Measurements from ENCODE around the gene EXT2. TPM values are rescaled to one million over a fixed set of nuclear protein-coding genes. Genes with fewer than 3 reads are reported as not detected.

Gene EXT2
- total RNA-seq, 3 donors from 2014 or later = 82.1 to 108 (median 96.9) TPM

DNA sequence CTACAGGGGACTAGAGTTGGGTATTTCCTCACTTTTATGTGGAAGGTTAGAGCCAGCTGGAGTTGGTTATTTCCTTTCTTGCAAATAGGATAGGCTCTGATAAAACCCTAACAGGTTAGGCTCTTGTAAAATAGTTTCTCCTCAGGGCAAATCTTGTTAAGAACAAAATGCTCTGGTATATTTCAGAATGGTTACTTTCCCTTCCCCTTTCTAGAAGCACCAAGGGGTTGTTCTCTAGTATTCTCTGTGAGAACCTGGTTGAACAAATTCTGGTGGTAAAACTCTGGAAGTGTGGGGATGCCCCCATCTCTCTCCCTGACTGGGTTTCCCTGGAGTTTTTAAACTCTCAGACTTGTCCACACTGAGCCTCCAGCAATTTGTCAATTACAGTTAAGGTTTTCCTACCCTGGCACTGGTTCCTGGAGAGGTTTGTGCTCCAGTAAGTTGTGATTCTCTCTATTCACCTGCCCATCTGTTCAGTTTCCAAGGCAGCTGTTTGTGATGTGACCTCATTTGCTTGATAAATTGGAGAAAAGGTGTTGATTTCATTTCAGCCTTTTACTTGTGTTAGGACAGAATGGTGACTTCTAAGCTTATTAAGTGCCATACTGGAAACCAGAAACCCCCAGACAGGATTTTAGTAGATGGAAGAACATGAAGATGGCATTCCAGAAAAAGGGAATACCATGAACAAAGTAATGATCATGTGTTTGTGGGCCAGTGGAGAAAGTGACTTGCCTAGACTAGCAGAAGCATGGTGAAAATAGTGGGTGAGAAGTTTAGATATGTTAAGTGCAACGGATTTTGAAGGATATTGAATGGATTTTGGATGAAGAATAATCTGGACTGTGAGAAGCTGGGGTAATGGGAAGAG is 64.6 kb downstream of the EXT2 start:
- intact Hi-C loops (cut with DNase I; ENCODE audit: low total_unique reads) = no loop called here
- TF ChIP-seq CTCF (IDR thresholded peaks at IDR 0.05) = no peak
- Histone ChIP-seq H3K27ac (no peak overlapping the region), H3K9me3 (peaks cover 5 to 6% of the 10 kb centered on the region in 2 donors), H3K4me1 (no peaks in the 10 kb centered on the region), H3K27me3 (no peaks in the 10 kb centered on the region), H3K4me3 (no peak overlapping the region), H3K36me3 (no peaks in the 10 kb centered on the region)
- no peak for DNase-seq (ENCODE audit: low spot score in 2 of 2)

DNA sequence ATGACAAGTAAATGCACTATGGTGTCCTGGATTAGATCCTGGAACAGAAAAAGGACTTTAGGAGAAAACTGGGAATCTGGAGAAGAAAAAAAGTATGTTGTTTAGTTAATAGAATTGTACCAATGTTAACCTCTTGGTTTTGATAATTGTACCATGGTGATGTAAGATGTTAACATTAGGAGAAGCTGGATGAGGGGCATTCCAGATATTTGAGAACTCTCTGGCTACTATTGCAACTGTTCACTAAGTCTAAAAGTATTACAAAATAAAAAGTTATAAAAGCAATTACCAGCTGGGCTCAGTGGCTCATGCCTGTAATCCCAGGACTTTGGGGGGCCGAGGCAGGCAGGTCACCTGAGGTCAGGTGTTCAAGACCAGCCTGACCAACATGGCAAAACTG is 66.5 kb downstream of the EXT2 start:
- H3K4me3 ChIP-seq = no peak overlapping the region
- intact Hi-C loops (cut with DNase I; ENCODE audit: low total_unique reads) = no loop called here
- no peaks in the 10 kb centered on the region for H3K4me1 ChIP-seq
- no peaks in the 10 kb centered on the region for H3K27me3 ChIP-seq
- H3K27ac ChIP-seq = no peak overlapping the region
- no peaks in the 10 kb centered on the region for H3K36me3 ChIP-seq
- no peak for DNase-seq (ENCODE audit: low spot score in 2 of 2)
- TF ChIP-seq CTCF (IDR thresholded peaks at IDR 0.05) (no peak), POLR2A (IDR thresholded peaks at IDR 0.05) (no peak), POLR2AphosphoS5 (IDR thresholded peaks at IDR 0.05) (no peak)
- peaks cover 5 to 6% of the 10 kb centered on the region in 2 donors for H3K9me3 ChIP-seq

DNA sequence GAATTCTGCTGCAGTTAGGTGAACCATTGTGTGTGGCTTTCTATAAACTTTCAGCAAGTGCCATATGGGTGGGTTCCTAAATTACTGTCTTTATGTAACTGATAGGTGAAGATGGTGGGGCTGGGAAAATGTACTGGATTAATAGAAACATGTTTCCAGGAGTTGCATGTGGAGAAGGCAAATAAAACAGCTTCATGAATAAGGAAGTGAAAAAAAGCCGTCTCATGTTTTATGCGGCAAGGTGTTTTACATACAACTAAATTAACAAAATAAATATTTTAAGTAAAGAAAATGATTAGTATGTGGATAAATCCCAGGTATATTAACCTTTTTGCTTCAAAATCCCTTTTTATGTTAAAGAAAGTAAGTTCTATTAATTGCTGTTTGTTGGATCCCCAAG is 67.2 kb downstream of the EXT2 start:
- Histone ChIP-seq H3K4me1 (no peaks in the 10 kb centered on the region), H3K36me3 (no peaks in the 10 kb centered on the region), H3K4me3 (no peak overlapping the region), H3K9me3 (peaks cover 4 to 5% of the 10 kb centered on the region in 2 donors), H3K27ac (no peak overlapping the region), H3K27me3 (no peaks in the 10 kb centered on the region)
- DNase-seq (ENCODE audit: low spot score in 2 of 2) = no peak
- intact Hi-C loops (cut with DNase I; ENCODE audit: low total_unique reads) = no loop called here
- TF ChIP-seq CTCF (IDR thresholded peaks at IDR 0.05) (no peak), POLR2AphosphoS5 (IDR thresholded peaks at IDR 0.05) (no peak), POLR2A (IDR thresholded peaks at IDR 0.05) (no peak)

DNA sequence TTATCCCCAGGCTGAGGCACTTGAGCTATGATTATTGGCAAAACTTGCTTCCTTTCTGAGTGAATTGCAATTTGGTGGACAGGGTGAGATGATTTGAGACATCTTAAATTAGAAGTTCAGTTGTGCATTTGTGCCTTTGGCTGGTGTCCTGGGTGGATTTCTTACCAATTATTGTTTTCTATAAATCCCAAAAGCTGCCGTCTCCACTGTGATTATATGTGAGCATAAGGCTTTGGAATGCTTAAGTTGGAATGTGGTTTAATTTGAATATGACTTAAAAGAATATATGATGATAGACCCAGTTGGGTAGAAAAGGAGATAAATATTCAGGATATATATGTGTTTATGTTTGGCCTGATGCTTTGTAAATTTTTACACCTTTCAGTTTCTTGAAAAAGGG is 70.0 kb downstream of the EXT2 start:
- TF ChIP-seq CTCF (IDR thresholded peaks at IDR 0.05) (no peak), POLR2A (IDR thresholded peaks at IDR 0.05) (no peak), POLR2AphosphoS5 (IDR thresholded peaks at IDR 0.05) (no peak)
- H3K4me1 ChIP-seq = no peaks in the 10 kb centered on the region
- H3K27ac ChIP-seq = no peak overlapping the region
- no peaks in the 10 kb centered on the region for H3K9me3 ChIP-seq
- no peaks in the 10 kb centered on the region for H3K27me3 ChIP-seq
- H3K4me3 ChIP-seq = no peak overlapping the region
- H3K36me3 ChIP-seq = no peaks in the 10 kb centered on the region
- DNase-seq (ENCODE audit: low spot score in 2 of 2) = no peak
- intact Hi-C loops (cut with DNase I; ENCODE audit: low total_unique reads) = no loop called here

- intact Hi-C loops (cut with DNase I; ENCODE audit: low total_unique reads) = no loop called here
- DNase-seq (ENCODE audit: low spot score in 2 of 2) = no peak
- Histone ChIP-seq H3K9me3 (no peaks in the 10 kb centered on the region), H3K4me1 (no peaks in the 10 kb centered on the region), H3K36me3 (no peaks in the 10 kb centered on the region), H3K4me3 (no peak overlapping the region), H3K27me3 (no peaks in the 10 kb centered on the region), H3K27ac (no peak overlapping the region)
- no peak for TF ChIP-seq CTCF (IDR thresholded peaks at IDR 0.05)
- TF ChIP-seq POLR2A (IDR thresholded peaks at IDR 0.05) = no peak
- no peak for TF ChIP-seq POLR2AphosphoS5 (IDR thresholded peaks at IDR 0.05)
Observed at GRCh38 chr11:44167046-44167445, 71.6 kb downstream of the EXT2 start.
